Measurements from ENCODE around the gene EIF6. TPM values are rescaled to one million over a fixed set of nuclear protein-coding genes. Genes with fewer than 3 reads are reported as not detected.

The EIF6 gene
- total RNA-seq, 1 experiment from 2014 or later: 180 TPM

- Histone ChIP-seq H3K4me3 (ENCODE audit: low read depth, low read length, poor library complexity, severe bottlenecking) (no peak overlapping the region), H3K9me3 (ENCODE audit: low read depth, low read length, poor library complexity, severe bottlenecking) (no peaks in the 10 kb centered on the region), H3K27me3 (replicated peaks; ENCODE audit: insufficient read depth, low read depth, low read length, poor library complexity) (no peaks in the 10 kb centered on the region), H3K4me1 (ENCODE audit: insufficient read depth, low read length, poor library complexity, severe bottlenecking) (no peaks in the 10 kb centered on the region), H3K27ac (ENCODE audit: low read depth, low read length, poor library complexity, severe bottlenecking) (no peak overlapping the region), H3K36me3 (ENCODE audit: insufficient read depth, low read length, poor library complexity, severe bottlenecking) (no peaks in the 10 kb centered on the region)
- DNase-seq (ENCODE audit: low spot score): no peak
- POLR2A ChIA-PET (ENCODE audit: low non-redundant PET): no interaction called here
- no peak for TF ChIP-seq EZH2 (IDR thresholded peaks at IDR 0.05; ENCODE audit: borderline replicate concordance, low read depth, low read length, poor library complexity, severe bottlenecking)
- no peak for TF ChIP-seq CTCF (conservative IDR thresholded peaks at IDR 0.05; ENCODE audit: low read depth, low read length)
- CTCF ChIA-PET: no interaction called here
- intact Hi-C loops (cut with micrococcal nuclease; ENCODE audit: unreplicated experiment): no loop called here
- no TSS peak for BruUV-seq (replicated peaks)
These were observed 37.8 kb downstream of the EIF6 start for GRCh38 chr20:35246723-35247122.

DNA sequence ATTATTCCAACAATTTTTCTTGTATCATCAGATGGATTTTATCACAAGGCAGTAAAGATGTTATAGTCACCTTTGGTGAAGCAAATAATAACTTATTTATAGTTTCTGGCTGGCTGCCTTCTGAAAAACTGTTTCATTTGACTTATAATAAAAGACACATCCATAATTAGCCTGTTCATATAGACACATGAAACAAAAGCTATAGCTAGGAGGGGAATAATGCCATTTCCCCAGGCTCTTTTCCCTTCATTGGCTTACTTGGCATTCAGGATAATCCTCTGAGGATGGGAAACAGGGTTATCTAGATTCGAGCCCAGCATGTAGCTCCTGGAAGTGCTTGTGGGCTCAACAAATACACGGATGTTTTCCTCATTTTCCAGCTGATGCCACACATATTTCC, 40.6 kb downstream of the EIF6 start:
- no peaks in the 10 kb centered on the region for H3K27me3 ChIP-seq (replicated peaks; ENCODE audit: insufficient read depth, low read depth, low read length, poor library complexity)
- H3K4me3 ChIP-seq (ENCODE audit: low read depth, low read length, poor library complexity, severe bottlenecking): no peak overlapping the region
- intact Hi-C loops (cut with micrococcal nuclease; ENCODE audit: unreplicated experiment): no loop called here
- no peaks in the 10 kb centered on the region for H3K4me1 ChIP-seq (ENCODE audit: insufficient read depth, low read length, poor library complexity, severe bottlenecking)
- CTCF ChIA-PET: no interaction called here
- H3K9me3 ChIP-seq (ENCODE audit: low read depth, low read length, poor library complexity, severe bottlenecking): no peaks in the 10 kb centered on the region
- no TSS peak for BruUV-seq (replicated peaks)
- no peak for DNase-seq (ENCODE audit: low spot score)
- H3K36me3 ChIP-seq (ENCODE audit: insufficient read depth, low read length, poor library complexity, severe bottlenecking): no peaks in the 10 kb centered on the region
- no peak overlapping the region for H3K27ac ChIP-seq (ENCODE audit: low read depth, low read length, poor library complexity, severe bottlenecking)
- POLR2A ChIA-PET (ENCODE audit: low non-redundant PET): no interaction called here
- TF ChIP-seq EZH2 (IDR thresholded peaks at IDR 0.05; ENCODE audit: borderline replicate concordance, low read depth, low read length, poor library complexity, severe bottlenecking) (no peak), CTCF (conservative IDR thresholded peaks at IDR 0.05; ENCODE audit: low read depth, low read length) (no peak)

- Histone ChIP-seq H3K4me1 (ENCODE audit: insufficient read depth, low read length, poor library complexity, severe bottlenecking) (no peaks in the 10 kb centered on the region), H3K36me3 (ENCODE audit: insufficient read depth, low read length, poor library complexity, severe bottlenecking) (no peaks in the 10 kb centered on the region), H3K27me3 (replicated peaks; ENCODE audit: insufficient read depth, low read depth, low read length, poor library complexity) (no peaks in the 10 kb centered on the region), H3K9me3 (ENCODE audit: low read depth, low read length, poor library complexity, severe bottlenecking) (no peaks in the 10 kb centered on the region), H3K4me3 (ENCODE audit: low read depth, low read length, poor library complexity, severe bottlenecking) (no peak overlapping the region), H3K27ac (ENCODE audit: low read depth, low read length, poor library complexity, severe bottlenecking) (no peak overlapping the region)
- ChIA-PET POLR2A (ENCODE audit: low non-redundant PET) (no interaction called here), CTCF (no interaction called here)
- TF ChIP-seq CTCF (conservative IDR thresholded peaks at IDR 0.05; ENCODE audit: low read depth, low read length) (no peak), EZH2 (IDR thresholded peaks at IDR 0.05; ENCODE audit: borderline replicate concordance, low read depth, low read length, poor library complexity, severe bottlenecking) (no peak)
- DNase-seq (ENCODE audit: low spot score): no peak
- no TSS peak for BruUV-seq (replicated peaks)
- intact Hi-C loops (cut with micrococcal nuclease; ENCODE audit: unreplicated experiment): no loop called here
These were observed 41.3 kb downstream of the EIF6 start for GRCh38 chr20:35243317-35243716.
